ENCODE measurements around the gene CMTM5.

DNA sequence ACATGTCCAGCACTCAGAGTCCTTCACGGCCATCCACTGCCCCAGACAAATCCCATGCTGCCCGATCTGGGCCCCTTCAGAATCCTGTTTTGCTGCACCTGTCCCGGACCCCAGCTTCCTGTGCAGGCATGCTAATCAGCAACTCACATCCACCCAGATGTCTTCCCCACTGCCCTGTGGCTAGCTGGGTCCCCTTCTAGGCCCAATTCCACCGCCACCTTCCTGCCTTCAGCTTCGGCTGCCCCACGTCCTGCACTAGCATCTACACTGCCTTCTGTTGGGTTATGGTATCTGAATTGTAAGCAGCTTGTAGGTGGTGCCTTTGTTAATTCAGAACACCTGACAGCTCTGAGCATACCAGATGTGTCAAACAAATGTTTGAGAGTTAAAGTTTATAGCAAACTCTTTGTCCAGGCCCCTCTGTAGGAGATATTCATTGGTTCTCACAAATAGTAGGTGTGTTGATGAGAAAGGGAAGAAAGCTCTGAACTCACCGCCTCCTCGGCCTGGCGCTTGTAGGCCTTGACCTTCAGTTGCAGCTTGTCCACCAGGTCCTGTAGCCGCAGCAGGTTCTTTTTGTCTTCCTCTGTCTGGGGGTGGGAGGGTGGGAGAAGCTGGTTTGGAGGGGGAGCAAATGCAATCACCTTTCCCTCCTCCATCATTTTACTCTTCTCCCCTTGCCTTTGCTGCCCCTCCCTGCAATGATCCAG lies 6.0 kb downstream of the CMTM5 start:
- no peak for TF ChIP-seq POLR2A (IDR thresholded peaks at IDR 0.05)
- TF ChIP-seq, protein P1, sequence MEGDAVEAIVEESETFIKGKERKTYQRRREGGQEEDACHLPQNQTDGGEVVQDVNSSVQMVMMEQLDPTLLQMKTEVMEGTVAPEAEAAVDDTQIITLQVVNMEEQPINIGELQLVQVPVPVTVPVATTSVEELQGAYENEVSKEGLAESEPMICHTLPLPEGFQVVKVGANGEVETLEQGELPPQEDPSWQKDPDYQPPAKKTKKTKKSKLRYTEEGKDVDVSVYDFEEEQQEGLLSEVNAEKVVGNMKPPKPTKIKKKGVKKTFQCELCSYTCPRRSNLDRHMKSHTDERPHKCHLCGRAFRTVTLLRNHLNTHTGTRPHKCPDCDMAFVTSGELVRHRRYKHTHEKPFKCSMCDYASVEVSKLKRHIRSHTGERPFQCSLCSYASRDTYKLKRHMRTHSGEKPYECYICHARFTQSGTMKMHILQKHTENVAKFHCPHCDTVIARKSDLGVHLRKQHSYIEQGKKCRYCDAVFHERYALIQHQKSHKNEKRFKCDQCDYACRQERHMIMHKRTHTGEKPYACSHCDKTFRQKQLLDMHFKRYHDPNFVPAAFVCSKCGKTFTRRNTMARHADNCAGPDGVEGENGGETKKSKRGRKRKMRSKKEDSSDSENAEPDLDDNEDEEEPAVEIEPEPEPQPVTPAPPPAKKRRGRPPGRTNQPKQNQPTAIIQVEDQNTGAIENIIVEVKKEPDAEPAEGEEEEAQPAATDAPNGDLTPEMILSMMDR (IDR thresholded peaks at IDR 0.05 in 8 of 11, conservative IDR thresholded peaks at IDR 0.05 in 3 of 11) = no peak

All from spleen (tissue), 7 donors.